ENCODE results near the gene CREB5. TPM values are rescaled to one million over a fixed set of nuclear protein-coding genes. Genes with fewer than 3 reads are reported as not detected.
A peak's percentile ranks its signal among the peaks of the same experiment; 100 is the strongest.

CREB5 gene
- total and polyA plus RNA-seq, 7 donors = 0.86 to 33.8 (median 16.6) TPM

- DNase-seq (no peak), ATAC-seq (no peak)
- Histone ChIP-seq H3K4me1 (peaks cover 5% of the 10 kb centered on the region), H3K27me3 (ENCODE audit: insufficient read depth in 3 of 3, low read length in 2 of 3) (no peaks in the 10 kb centered on the region), H3K9me3 (no peaks in the 10 kb centered on the region), H3K4me3 (no peak overlapping the region), H3K27ac (no peak overlapping the region), H3K36me3 (ENCODE audit: insufficient read depth in 1 of 2, low read depth in 1 of 2) (no peaks in the 10 kb centered on the region)
- 89 to 91% (median 90%) methylated on average over 4 of the region's 4 CpGs for WGBS, 3 donors
- TF ChIP-seq CTCF (IDR thresholded peaks at IDR 0.05) = no peak
- intact Hi-C loops (cut with DNase I) = no loop called here
These were observed 36.4 kb downstream of the CREB5 start for GRCh38 chr7:28448708-28449107.

- Histone ChIP-seq H3K4me3 (no peak overlapping the region), H3K27ac (no peak overlapping the region), H3K27me3 (ENCODE audit: insufficient read depth in 3 of 3, low read length in 2 of 3) (no peaks in the 10 kb centered on the region), H3K36me3 (ENCODE audit: insufficient read depth in 1 of 2, low read depth in 1 of 2) (no peaks in the 10 kb centered on the region), H3K9me3 (no peaks in the 10 kb centered on the region), H3K4me1 (no peaks in the 10 kb centered on the region)
- intact Hi-C loops (cut with DNase I) = no loop called here
- WGBS, 3 donors = 55 to 91% (median 60%) methylated on average over 2 of the region's 2 CpGs
- no peak for DNase-seq
- no peak for ATAC-seq
- TF ChIP-seq CTCF (IDR thresholded peaks at IDR 0.05) = no peak
These were observed 40.4 kb downstream of the CREB5 start for GRCh38 chr7:28452681-28453080.

DNA sequence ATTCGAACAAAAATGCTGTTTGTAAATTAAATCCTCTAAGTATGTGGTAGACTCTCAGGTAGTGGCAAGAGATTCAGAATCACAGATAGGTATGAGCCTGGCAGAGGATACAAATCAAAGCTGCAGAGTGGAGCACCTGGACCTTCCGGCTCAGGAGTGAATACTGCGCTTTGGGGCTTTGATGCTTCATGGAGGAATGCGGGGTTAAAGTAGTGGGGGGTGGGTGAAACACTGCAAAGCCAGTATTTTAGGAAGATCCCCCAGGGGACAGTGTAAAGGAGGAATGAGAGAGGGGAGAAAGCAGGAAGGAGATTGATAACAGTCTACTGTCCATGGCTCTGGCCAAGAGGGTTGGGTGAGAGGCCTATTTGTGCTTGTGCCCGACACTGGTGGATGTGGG lies 43.2 kb downstream of the CREB5 start:
- H3K27me3 ChIP-seq (ENCODE audit: insufficient read depth in 3 of 3, low read length in 2 of 3) = no peaks in the 10 kb centered on the region
- H3K27ac ChIP-seq = no peak overlapping the region
- no peaks in the 10 kb centered on the region for H3K36me3 ChIP-seq (ENCODE audit: insufficient read depth in 1 of 2, low read depth in 1 of 2)
- H3K9me3 ChIP-seq = no peaks in the 10 kb centered on the region
- intact Hi-C loops (cut with DNase I) = loop anchor here in 1 of 2 donors (5.0 kb wide), 1 partner anchor 47 kb away; no protein-coding TSS in a partner anchor
- ATAC-seq (no peak), DNase-seq (no peak)
- TF ChIP-seq CTCF (IDR thresholded peaks at IDR 0.05) = no peak
- H3K4me1 ChIP-seq = no peaks in the 10 kb centered on the region
- 87 to 93% (median 91%) methylated on average over 5 of the region's 5 CpGs for WGBS, 3 donors
- H3K4me3 ChIP-seq = no peak overlapping the region

GRCh38 chr7:28456044-28456443 lies 43.7 kb downstream of the CREB5 start:
- TF ChIP-seq CTCF (IDR thresholded peaks at IDR 0.05) = no peak
- 44 to 48% (median 46%) methylated on average over 1 of the region's 1 CpG for WGBS, 3 donors
- Histone ChIP-seq H3K27me3 (ENCODE audit: insufficient read depth in 3 of 3, low read length in 2 of 3) (no peaks in the 10 kb centered on the region), H3K27ac (no peak overlapping the region), H3K4me1 (no peaks in the 10 kb centered on the region), H3K4me3 (no peak overlapping the region), H3K36me3 (ENCODE audit: insufficient read depth in 1 of 2, low read depth in 1 of 2) (no peaks in the 10 kb centered on the region), H3K9me3 (no peaks in the 10 kb centered on the region)
- no peak for ATAC-seq
- DNase-seq = no peak
- intact Hi-C loops (cut with DNase I) = loop anchor here in 1 of 2 donors (5.0 kb wide), 1 partner anchor 46 kb away; no protein-coding TSS in a partner anchor

DNA sequence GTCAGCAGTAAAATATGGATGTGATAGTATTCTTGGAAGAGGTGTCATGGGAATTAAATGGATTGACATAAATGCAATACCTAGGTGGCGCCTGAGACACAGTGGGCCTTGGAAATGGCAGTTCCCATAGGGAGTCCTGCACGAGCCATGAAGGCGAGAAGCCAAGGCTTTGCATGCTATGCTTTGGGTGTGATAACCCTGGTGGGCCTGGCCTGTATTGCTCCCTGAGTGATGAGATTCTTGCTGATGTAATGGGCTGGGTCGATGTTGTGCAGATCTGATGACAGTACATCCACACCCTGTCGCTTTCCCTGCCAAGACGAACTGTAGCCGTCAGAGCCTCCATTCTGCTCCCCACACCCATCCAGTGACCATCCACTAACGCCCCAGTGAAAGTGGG lies 46.4 kb downstream of the CREB5 start:
- WGBS, 3 donors = 74 to 85% (median 77%) methylated on average over 8 of the region's 8 CpGs
- no peak for TF ChIP-seq CTCF (IDR thresholded peaks at IDR 0.05)
- intact Hi-C loops (cut with DNase I) = loop anchor here in 1 of 2 donors (5.0 kb wide), 1 partner anchor 44 kb away; no protein-coding TSS in a partner anchor
- DNase-seq (peak; percentile 18 to 55), ATAC-seq (no peak)
- peaks cover 5% of the 10 kb centered on the region for H3K9me3 ChIP-seq
- no peaks in the 10 kb centered on the region for H3K27me3 ChIP-seq (ENCODE audit: insufficient read depth in 3 of 3, low read length in 2 of 3)
- H3K27ac ChIP-seq = no peak overlapping the region
- H3K4me1 ChIP-seq = no peaks in the 10 kb centered on the region
- no peak overlapping the region for H3K4me3 ChIP-seq
- no peaks in the 10 kb centered on the region for H3K36me3 ChIP-seq (ENCODE audit: insufficient read depth in 1 of 2, low read depth in 1 of 2)

All from psoas muscle (tissue), 8 donors.